GM12874 (cell line): ENCODE results near the gene TTC23L.

Experiments used
- TF ChIP-seq, protein P1 (sequence below): IDR thresholded peaks from 2 replicates; pipeline ENCODE4 v1.5.1; 2011; ENCODE audit warnings: low read depth, mild to moderate bottlenecking, control low read depth, low read length, moderate library complexity; ENCODE audit not compliant: insufficient read depth

Gene TTC23L

DNA sequence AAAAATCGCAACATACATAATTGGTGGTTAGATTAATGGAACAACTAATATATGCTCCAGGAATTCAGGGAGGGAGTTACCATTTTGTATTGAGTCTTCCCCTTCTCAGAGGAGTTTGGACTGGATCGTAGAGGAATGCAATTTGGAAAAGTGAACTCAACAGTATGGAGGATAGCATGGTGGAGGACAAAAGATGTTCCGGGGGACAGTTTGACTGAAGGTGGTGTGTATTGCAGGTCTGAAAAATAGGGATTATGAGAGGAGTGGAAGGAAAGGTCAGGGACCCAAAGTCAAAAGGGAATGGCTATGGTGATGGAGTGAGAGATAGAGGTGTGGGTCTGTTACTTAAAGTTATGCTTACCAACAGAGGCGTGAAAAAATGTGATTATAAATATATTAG is 91.9 kb downstream of the TTC23L start:
- TF ChIP-seq, protein P1, sequence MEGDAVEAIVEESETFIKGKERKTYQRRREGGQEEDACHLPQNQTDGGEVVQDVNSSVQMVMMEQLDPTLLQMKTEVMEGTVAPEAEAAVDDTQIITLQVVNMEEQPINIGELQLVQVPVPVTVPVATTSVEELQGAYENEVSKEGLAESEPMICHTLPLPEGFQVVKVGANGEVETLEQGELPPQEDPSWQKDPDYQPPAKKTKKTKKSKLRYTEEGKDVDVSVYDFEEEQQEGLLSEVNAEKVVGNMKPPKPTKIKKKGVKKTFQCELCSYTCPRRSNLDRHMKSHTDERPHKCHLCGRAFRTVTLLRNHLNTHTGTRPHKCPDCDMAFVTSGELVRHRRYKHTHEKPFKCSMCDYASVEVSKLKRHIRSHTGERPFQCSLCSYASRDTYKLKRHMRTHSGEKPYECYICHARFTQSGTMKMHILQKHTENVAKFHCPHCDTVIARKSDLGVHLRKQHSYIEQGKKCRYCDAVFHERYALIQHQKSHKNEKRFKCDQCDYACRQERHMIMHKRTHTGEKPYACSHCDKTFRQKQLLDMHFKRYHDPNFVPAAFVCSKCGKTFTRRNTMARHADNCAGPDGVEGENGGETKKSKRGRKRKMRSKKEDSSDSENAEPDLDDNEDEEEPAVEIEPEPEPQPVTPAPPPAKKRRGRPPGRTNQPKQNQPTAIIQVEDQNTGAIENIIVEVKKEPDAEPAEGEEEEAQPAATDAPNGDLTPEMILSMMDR = no peak

DNA sequence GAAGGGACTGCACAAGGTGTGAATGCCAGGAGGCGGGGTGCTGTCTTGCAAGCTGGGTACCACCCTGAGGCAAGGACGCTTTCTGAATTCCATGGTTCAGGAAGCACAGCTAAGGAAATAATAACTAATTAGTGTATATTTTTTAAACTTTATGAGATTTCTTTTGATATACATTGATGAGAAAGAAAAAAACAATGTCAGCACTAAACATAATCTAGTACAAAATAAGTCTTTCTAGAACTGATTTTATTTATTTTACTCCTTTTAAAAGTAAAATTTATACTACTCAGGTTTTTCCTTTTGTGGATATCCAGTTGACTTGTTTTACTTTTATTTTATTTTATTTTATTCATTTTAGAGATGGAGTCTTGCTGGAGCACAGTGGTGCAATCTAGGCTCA is 94.0 kb downstream of the TTC23L start:
- TF ChIP-seq, protein P1 = no peak

DNA sequence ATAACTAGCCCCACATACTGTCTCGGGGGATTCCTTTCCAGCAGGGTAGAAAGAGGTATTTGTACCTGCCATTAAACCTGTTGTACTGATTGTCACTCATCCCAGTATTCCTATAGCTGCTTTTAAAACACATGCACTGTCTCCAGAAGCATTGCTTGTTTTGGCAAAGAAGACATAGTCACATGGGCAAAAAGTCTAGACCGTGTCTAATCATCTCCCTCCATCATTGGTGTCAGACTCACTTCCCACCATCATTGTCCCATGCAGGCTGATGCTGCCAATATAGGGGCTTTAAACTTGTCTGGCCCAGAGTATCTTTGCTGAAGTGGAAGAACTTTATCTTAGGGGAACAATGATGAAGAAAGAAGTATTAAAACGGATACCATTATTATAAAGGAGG is 103.0 kb downstream of the TTC23L start:
- TF ChIP-seq, protein P1 = no peak

DNA sequence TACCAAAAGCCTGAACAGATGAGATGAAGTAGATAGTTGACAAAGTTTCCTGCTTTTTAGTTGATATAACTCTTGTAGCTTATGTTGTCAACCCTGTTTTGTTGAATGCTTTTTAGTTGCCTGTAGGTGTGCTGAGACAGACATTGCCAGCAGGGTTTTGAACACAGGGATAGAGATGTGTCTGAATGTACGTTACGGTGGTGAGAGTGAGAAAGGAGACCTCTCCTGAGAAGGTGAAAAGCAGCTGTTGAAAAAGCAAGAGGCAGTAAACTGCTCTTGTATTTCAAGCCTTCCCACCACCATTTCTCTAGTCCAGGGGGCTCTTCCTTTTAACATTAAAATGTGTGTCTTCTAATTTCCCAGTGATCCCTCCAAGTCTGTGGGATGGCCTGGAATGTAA is 105.1 kb downstream of the TTC23L start:
- TF ChIP-seq, protein P1 = no peak

DNA sequence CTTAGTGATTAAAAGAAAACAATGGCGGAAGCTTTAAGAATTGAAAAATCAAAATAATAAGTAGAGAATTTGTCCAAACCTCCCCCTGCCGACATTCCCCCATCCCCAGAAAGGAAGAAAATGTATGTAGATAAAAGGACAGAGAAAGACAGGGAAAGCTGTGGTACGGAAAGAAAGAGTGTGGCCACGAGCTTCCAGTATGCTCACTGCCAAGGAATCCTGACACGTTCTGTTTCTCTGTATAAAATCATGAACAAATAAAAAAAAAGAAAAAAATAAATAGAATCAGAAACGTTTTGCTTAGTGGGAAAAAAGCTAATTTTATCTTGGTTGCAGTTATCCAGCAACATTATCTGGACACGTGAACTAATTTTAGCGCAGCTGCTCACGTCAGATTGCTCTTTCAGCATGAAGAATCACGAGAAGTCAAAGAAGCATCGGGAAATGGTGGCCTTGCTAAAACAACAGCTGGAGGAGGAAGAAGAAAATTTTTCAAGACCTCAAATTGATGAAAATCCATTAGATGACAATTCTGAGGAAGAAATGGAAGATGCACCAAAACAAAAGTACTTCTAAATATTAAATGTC is 105.6 kb downstream of the TTC23L start:
- TF ChIP-seq, protein P1 = no peak
